K562 (cell line): ENCODE measurements around the gene ZNF358. TPM values are rescaled to one million over a fixed set of nuclear protein-coding genes. Genes with fewer than 3 reads are reported as not detected.

ENCODE experiments used
- BDP1 ChIP-seq: IDR thresholded peaks from 3 replicates; pipeline ENCODE4 v1.6.1; 2011; ENCODE audit not compliant: insufficient read length, insufficient read depth
- CBX2 ChIP-seq: fragments of 200-600 bp; sonication (generic); IDR thresholded peaks from one replicate; pipeline ENCODE4 v1.6.1; 2012; ENCODE audit warnings: mild to moderate bottlenecking, low read length, inconsistent platforms; ENCODE audit not compliant: insufficient read depth, poor library complexity, severe bottlenecking
- FOXK1 ChIP-seq: sonication (generic); formaldehyde crosslinking; IDR thresholded peaks from 2 replicates; pipeline ENCODE4 v1.8.0; 2022; ENCODE audit warnings: missing genetic modification reagents, mild to moderate bottlenecking, borderline replicate concordance
- GATA2 ChIP-seq: sonication (generic); formaldehyde crosslinking; IDR thresholded peaks from 2 replicates; pipeline ENCODE4 v1.4.0; 2020; ENCODE audit warnings: mild to moderate bottlenecking, missing genetic modification reagents
- HDAC6 ChIP-seq: IDR thresholded peaks from 2 replicates; pipeline ENCODE4 v1.6.1; 2012; ENCODE audit warnings: low read depth, mild to moderate bottlenecking, control low read depth, inconsistent platforms, low read length, moderate library complexity
- HMBOX1 ChIP-seq: sonication (generic); IDR thresholded peaks from 2 replicates; pipeline ENCODE4 v1.6.1; 2016
- JUND ChIP-seq, 2 experiments: IDR thresholded peaks; 2 replicates in 1 of 2; 3 replicates in 1 of 2; pipeline ENCODE4 v1.6.1; 2011; ENCODE audit warnings: borderline replicate concordance in 2 of 2, low read depth in 2 of 2, low read length in 2 of 2, improper control_type of control experiment in 1 of 2, missing biosample characterization in 1 of 2, missing genetic modification characterization in 1 of 2, missing genetic modification reagents in 1 of 2
- PPARD ChIP-seq: fragments of 250-450 bp; sonication (Bioruptor Pico); IDR thresholded peaks from 2 replicates; pipeline ENCODE4 v1.8.0; 2022; ENCODE audit warnings: inconsistent platforms, mild to moderate bottlenecking, moderate library complexity
- SNAPC5 ChIP-seq: fragments of 250-450 bp; sonication (Bioruptor Pico); IDR thresholded peaks from 2 replicates; pipeline ENCODE4 v1.8.0; 2021; ENCODE audit warnings: moderate library complexity, mild to moderate bottlenecking, inconsistent platforms
- STAT5A ChIP-seq: IDR thresholded peaks from 2 replicates; pipeline ENCODE4 v1.6.1; 2012; ENCODE audit warnings: low read length, inconsistent platforms, borderline replicate concordance
- ZKSCAN1 ChIP-seq: fragments of 150-350 bp; IDR thresholded peaks from 2 replicates; pipeline ENCODE4 v1.6.1; 2016; ENCODE audit warnings: low read depth, low read length
- ZNF143 ChIP-seq: sonication (generic); formaldehyde crosslinking; IDR thresholded peaks from 2 replicates; pipeline ENCODE4 v1.9.0; 2022; ENCODE audit warnings: mild to moderate bottlenecking, missing genetic modification reagents
- ZNF584 ChIP-seq: fragments of 200-800 bp; sonication (Bioruptor generic); IDR thresholded peaks from 2 replicates; pipeline ENCODE4 v1.6.1; 2016; ENCODE audit warnings: low read depth, mild to moderate bottlenecking, missing genetic modification characterization, missing compliant biosample characterization
- ZNF766 ChIP-seq: fragments of 200-800 bp; sonication (Bioruptor generic); conservative IDR thresholded peaks from 2 replicates; pipeline ENCODE4 v1.6.1; 2016; ENCODE audit warnings: missing genetic modification characterization, missing compliant biosample characterization
- polyA plus RNA-seq, 8 experiments: library from polyadenylated mRNA; depleted of rRNA in 4 of 8; stranded (reverse) in 5 of 8; unstranded in 3 of 8; fragments of >200 nt; fragmentation: Nextera tagmentation in 2 of 8; fragmentation: Illumina TruSeq in 1 of 8; extraction: Ambion mirVana in 2 of 8; extraction: Trizol in 1 of 8; gene quantifications; 2 replicates each; pipeline versions ENCODE4 v1.2.1 to v1.2.3, GENCODE V29; 2011 to 2014; ENCODE audit warnings: inconsistent platforms in 1 of 8, missing spikeins in 1 of 8
- total RNA-seq, 7 experiments: library from RNA; depleted of rRNA in 6 of 7; stranded (reverse); fragments of >200 nt in 6 of 7; fragmentation: Illumina TruSeq in 2 of 7; extraction: Trizol in 2 of 7; gene quantifications; 2 replicates each; pipeline versions ENCODE4 v1.2.1 to v1.2.3, GENCODE V29; 2011 to 2021; ENCODE audit warnings: low replicate concordance in 1 of 7
- TF ChIP-seq, protein P1 (sequence below): IDR thresholded peaks from 2 replicates; pipeline ENCODE4 v1.6.1; 2016; ENCODE audit warnings: missing genetic modification characterization, missing compliant biosample characterization
- TF ChIP-seq, protein P2 (sequence below): sonication (generic); formaldehyde crosslinking; IDR thresholded peaks from 2 replicates; pipeline ENCODE4 v1.8.0; 2022; ENCODE audit warnings: mild to moderate bottlenecking, missing genetic modification reagents, borderline replicate concordance

ZNF358 gene
- total and polyA plus RNA-seq, 9 of the 15 experiments (the other 6 are each of a cell fraction or from before 2014, with no cell fraction given): 0.04 to 17.2 (median 4.9) TPM

- TF ChIP-seq JUND (IDR thresholded peaks at IDR 0.05; ENCODE audit: borderline replicate concordance, low read depth, low read length) (0 out of 2 replicates have a peak, but pooled peaks have one; percentile 5), JUND (tag; IDR thresholded peaks at IDR 0.05; ENCODE audit: borderline replicate concordance, low read depth, low read length) (no peak), HDAC6 (no peak), STAT5A (no peak), ZNF143 (no peak), ZNF766 (CRISPR knock-in tag) (peak; percentile 59; the same call in 1 of the 2 replicates), SNAPC5 (CRISPR knock-in tag) (no peak), GATA2 (CRISPR knock-in tag) (no peak), PPARD (no peak), BDP1 (no peak), ZNF584 (CRISPR knock-in tag) (no peak), HMBOX1 (no peak), FOXK1 (CRISPR knock-in tag) (no peak), CBX2 (no peak), ZKSCAN1 (no peak)
- TF ChIP-seq, protein P1, sequence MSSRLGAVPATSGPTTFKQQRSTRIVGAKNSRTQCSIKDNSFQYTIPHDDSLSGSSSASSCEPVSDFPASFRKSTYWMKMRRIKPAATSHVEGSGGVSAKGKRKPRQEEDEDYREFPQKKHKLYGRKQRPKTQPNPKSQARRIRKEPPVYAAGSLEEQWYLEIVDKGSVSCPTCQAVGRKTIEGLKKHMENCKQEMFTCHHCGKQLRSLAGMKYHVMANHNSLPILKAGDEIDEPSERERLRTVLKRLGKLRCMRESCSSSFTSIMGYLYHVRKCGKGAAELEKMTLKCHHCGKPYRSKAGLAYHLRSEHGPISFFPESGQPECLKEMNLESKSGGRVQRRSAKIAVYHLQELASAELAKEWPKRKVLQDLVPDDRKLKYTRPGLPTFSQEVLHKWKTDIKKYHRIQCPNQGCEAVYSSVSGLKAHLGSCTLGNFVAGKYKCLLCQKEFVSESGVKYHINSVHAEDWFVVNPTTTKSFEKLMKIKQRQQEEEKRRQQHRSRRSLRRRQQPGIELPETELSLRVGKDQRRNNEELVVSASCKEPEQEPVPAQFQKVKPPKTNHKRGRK: no peak
- TF ChIP-seq, protein P2, sequence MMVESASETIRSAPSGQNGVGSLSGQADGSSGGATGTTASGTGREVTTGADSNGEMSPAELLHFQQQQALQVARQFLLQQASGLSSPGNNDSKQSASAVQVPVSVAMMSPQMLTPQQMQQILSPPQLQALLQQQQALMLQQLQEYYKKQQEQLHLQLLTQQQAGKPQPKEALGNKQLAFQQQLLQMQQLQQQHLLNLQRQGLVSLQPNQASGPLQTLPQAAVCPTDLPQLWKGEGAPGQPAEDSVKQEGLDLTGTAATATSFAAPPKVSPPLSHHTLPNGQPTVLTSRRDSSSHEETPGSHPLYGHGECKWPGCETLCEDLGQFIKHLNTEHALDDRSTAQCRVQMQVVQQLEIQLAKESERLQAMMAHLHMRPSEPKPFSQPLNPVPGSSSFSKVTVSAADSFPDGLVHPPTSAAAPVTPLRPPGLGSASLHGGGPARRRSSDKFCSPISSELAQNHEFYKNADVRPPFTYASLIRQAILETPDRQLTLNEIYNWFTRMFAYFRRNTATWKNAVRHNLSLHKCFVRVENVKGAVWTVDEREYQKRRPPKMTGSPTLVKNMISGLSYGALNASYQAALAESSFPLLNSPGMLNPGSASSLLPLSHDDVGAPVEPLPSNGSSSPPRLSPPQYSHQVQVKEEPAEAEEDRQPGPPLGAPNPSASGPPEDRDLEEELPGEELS (CRISPR knock-in tag): 0 out of 2 replicates have a peak, but pooled peaks have one; percentile 48
Observed at GRCh38 chr19:7509625-7510024, 6.3 kb upstream of the ZNF358 start (continued).
